GM23338 (cell line): ENCODE measurements around the gene ALAD. TPM values are rescaled to one million over a fixed set of nuclear protein-coding genes. Genes with fewer than 3 reads are reported as not detected.

Source experiments
- ATAC-seq: fragments of 200-7000 bp; cut with Tn5 transposase; 3 replicates; pipeline ENCODE4 v1.9.1; 2020
- DNase-seq: peaks from one replicate; pipeline ENCODE4 v3.0.0-alpha.2; 2015; ENCODE audit warnings: low spot score
- H2AFZ ChIP-seq: fragments of 200-600 bp; sonication (generic); 2 replicates; pipeline ENCODE4 v1.8.0; 2016; ENCODE audit warnings: antibody characterized with exemption, mild to moderate bottlenecking, moderate library complexity
- H3F3A ChIP-seq: fragments of 200-600 bp; sonication (generic); replicated peaks from 2 replicates; pipeline ENCODE4 v1.8.0; 2017; ENCODE audit warnings: antibody characterized with exemption, mixed run types, low read depth
- H3K27ac ChIP-seq: fragments of 200-600 bp; sonication (generic); 2 replicates; pipeline ENCODE4 v1.6.1; 2016; ENCODE audit warnings: low read depth
- H3K27me3 ChIP-seq: fragments of 200-600 bp; sonication (generic); 2 replicates; pipeline ENCODE4 v1.8.0; 2016; ENCODE audit warnings: mild to moderate bottlenecking, mixed run types, moderate library complexity; ENCODE audit not compliant: insufficient read depth
- H3K36me3 ChIP-seq: fragments of 200-600 bp; sonication (generic); 2 replicates; pipeline ENCODE4 v1.8.0; 2016; ENCODE audit warnings: mild to moderate bottlenecking; ENCODE audit not compliant: insufficient read depth
- H3K4me1 ChIP-seq: fragments of 200-600 bp; sonication (generic); 2 replicates; pipeline ENCODE4 v1.8.0; 2016; ENCODE audit warnings: mild to moderate bottlenecking, moderate library complexity; ENCODE audit not compliant: insufficient read depth
- H3K4me2 ChIP-seq: fragments of 200-600 bp; sonication (generic); 2 replicates; pipeline ENCODE4 v1.7.1; 2017; ENCODE audit warnings: mixed run types
- H3K4me3 ChIP-seq: fragments of 200-600 bp; sonication (generic); 2 replicates; pipeline ENCODE4 v1.6.1; 2016; ENCODE audit warnings: mixed run types
- H3K79me2 ChIP-seq: fragments of 200-600 bp; sonication (generic); replicated peaks from 2 replicates; pipeline ENCODE4 v1.8.0; 2017; ENCODE audit warnings: mild to moderate bottlenecking; ENCODE audit not compliant: insufficient read depth
- H3K9me2 ChIP-seq: fragments of 200-600 bp; sonication (generic); 2 replicates; pipeline ENCODE4 v1.8.0; 2017; ENCODE audit not compliant: insufficient read depth
- H4K20me1 ChIP-seq: fragments of 200-600 bp; sonication (generic); replicated peaks from 2 replicates; pipeline ENCODE4 v1.8.0; 2017; ENCODE audit warnings: mild to moderate bottlenecking; ENCODE audit not compliant: insufficient read depth
- H3K27ac Mint-ChIP-seq: 2 replicates; pipeline ENCODE4 v1.8.0; 2020; ENCODE audit warnings: inconsistent platforms, mild to moderate bottlenecking, moderate library complexity, mixed read lengths
- H3K27me3 Mint-ChIP-seq: 3 replicates; pipeline ENCODE4 v1.8.0; 2022; ENCODE audit warnings: low read depth, mild to moderate bottlenecking, moderate library complexity, mixed read lengths, inconsistent platforms; ENCODE audit not compliant: insufficient read depth, poor library complexity
- H3K36me3 Mint-ChIP-seq: 3 replicates; pipeline ENCODE4 v1.8.0; 2021; ENCODE audit warnings: low read depth, mild to moderate bottlenecking, inconsistent platforms, moderate library complexity, mixed read lengths
- H3K4me1 Mint-ChIP-seq: 3 replicates; pipeline ENCODE4 v1.8.0; 2020; ENCODE audit warnings: mild to moderate bottlenecking, inconsistent platforms, mixed read lengths
- H3K4me3 Mint-ChIP-seq: 3 replicates; pipeline ENCODE4 v1.8.0; 2021; ENCODE audit warnings: moderate library complexity, mild to moderate bottlenecking, inconsistent platforms, mixed read lengths
- H3K9me3 Mint-ChIP-seq: 3 replicates; pipeline ENCODE4 v1.8.0; 2020; ENCODE audit warnings: moderate library complexity, mild to moderate bottlenecking, inconsistent platforms, mixed read lengths
- CREB1 ChIP-seq: fragments of 250-450 bp; sonication (Bioruptor Pico); IDR thresholded peaks from 2 replicates; pipeline ENCODE4 v1.5.0; 2020; ENCODE audit warnings: low read depth, mild to moderate bottlenecking, moderate library complexity
- CTCF ChIP-seq, 2 experiments: fragments of 200-600 bp in 1 of 2; sonication (generic) in 1 of 2; conservative IDR thresholded peaks; 2 replicates each; pipeline versions ENCODE4 v1.5.1 to v1.6.1; 2016 to 2017; ENCODE audit warnings: antibody characterized with exemption in 2 of 2, low read depth in 2 of 2, mild to moderate bottlenecking in 2 of 2, moderate library complexity in 1 of 2
- ETS1 ChIP-seq: IDR thresholded peaks from 2 replicates; pipeline ENCODE4 v1.6.1; 2016; ENCODE audit warnings: antibody characterized with exemption
- EZH2 ChIP-seq: fragments of 200-600 bp; sonication (generic); IDR thresholded peaks from one replicate; pipeline ENCODE4 v1.8.0; 2017; ENCODE audit warnings: antibody characterized with exemption, mild to moderate bottlenecking, low read depth; ENCODE audit not compliant: unreplicated experiment
- EZH2phosphoT487 ChIP-seq: fragments of 200-600 bp; sonication (generic); IDR thresholded peaks from one replicate; pipeline ENCODE4 v1.8.1; 2018; ENCODE audit warnings: antibody characterized with exemption; ENCODE audit not compliant: unreplicated experiment
- JUNB ChIP-seq: IDR thresholded peaks from one replicate; pipeline ENCODE4 v1.6.1; 2016; ENCODE audit warnings: antibody characterized with exemption; ENCODE audit not compliant: unreplicated experiment
- NANOG ChIP-seq: IDR thresholded peaks from 2 replicates; pipeline ENCODE4 v1.6.1; 2016; ENCODE audit warnings: antibody characterized with exemption, borderline replicate concordance
- POLR2AphosphoS5 ChIP-seq: IDR thresholded peaks from 2 replicates; pipeline ENCODE4 v1.6.1; 2016; ENCODE audit warnings: antibody characterized with exemption, low read depth
- REST ChIP-seq: IDR thresholded peaks from one replicate; pipeline ENCODE4 v1.6.1; 2018; ENCODE audit warnings: antibody characterized with exemption; ENCODE audit not compliant: unreplicated experiment
- STAT1 ChIP-seq: IDR thresholded peaks from one replicate; pipeline ENCODE4 v1.6.1; 2016; ENCODE audit warnings: antibody characterized with exemption; ENCODE audit not compliant: unreplicated experiment
- ZNF114 ChIP-seq: fragments of 250-450 bp; sonication (Bioruptor Pico); IDR thresholded peaks from 2 replicates; pipeline ENCODE4 v1.5.0; 2020; ENCODE audit warnings: mild to moderate bottlenecking, moderate library complexity
- ZNF331 ChIP-seq: fragments of 250-450 bp; sonication (Bioruptor Pico); IDR thresholded peaks from 2 replicates; pipeline ENCODE4 v1.5.0; 2020; ENCODE audit warnings: low read depth, mild to moderate bottlenecking, moderate library complexity
- ZNF462 ChIP-seq: fragments of 250-450 bp; sonication (Bioruptor Pico); IDR thresholded peaks from 2 replicates; pipeline ENCODE4 v1.5.0; 2020; ENCODE audit warnings: mild to moderate bottlenecking, moderate library complexity
- polyA plus RNA-seq: library from polyadenylated mRNA; unstranded; fragments of >200 nt; fragmentation: Nextera tagmentation; extraction: Ambion mirVana; gene quantifications from 2 replicates; pipeline ENCODE4 v1.2.1, GENCODE V29; 2016
- total RNA-seq: library from RNA; depleted of rRNA; stranded (reverse); fragments of >200 nt; shearing (Covaris generic); gene quantifications from 2 replicates; pipeline ENCODE4 v1.2.3, GENCODE V29; 2014

Gene ALAD
- total and polyA plus RNA-seq, 2 experiments from 2014 or later: 7.1 to 10.1 TPM

- Histone ChIP-seq H3K79me2 (no peaks in the 10 kb centered on the region), H2AFZ (no peak overlapping the region), H3K9me2 (no peaks in the 10 kb centered on the region), H3K27me3 (no peaks in the 10 kb centered on the region), H3K4me2 (no peak overlapping the region), H3K27ac (no peak overlapping the region), H3F3A (no peaks in the 10 kb centered on the region), H3K4me1 (no peaks in the 10 kb centered on the region), H3K4me3 (no peak overlapping the region), H4K20me1 (no peaks in the 10 kb centered on the region), H3K36me3 (peaks cover 4% of the 10 kb centered on the region; the same call in 1 of the 2 replicates)
- DNase-seq: no peak
- Mint-ChIP-seq H3K27me3 (peaks cover 4% of the 10 kb centered on the region), H3K4me1 (no peaks in the 10 kb centered on the region), H3K9me3 (peaks cover 20% of the 10 kb centered on the region), H3K4me3 (no peak overlapping the region), H3K27ac (no peak overlapping the region), H3K36me3 (no peaks in the 10 kb centered on the region; the same call in 2 of the 3 replicates)
- ATAC-seq: no peak
- TF ChIP-seq CREB1 (CRISPR knock-in tag): no peak
- TF ChIP-seq ZNF462 (CRISPR knock-in tag): no peak
- TF ChIP-seq NANOG: no peak
- no peak for TF ChIP-seq REST
- no peak for TF ChIP-seq POLR2AphosphoS5
- TF ChIP-seq CTCF (conservative IDR thresholded peaks at IDR 0.05; ENCODE audit: low read depth in 2 of 2): no peak
- no peak for TF ChIP-seq ZNF114 (CRISPR knock-in tag)
- no peak for TF ChIP-seq EZH2phosphoT487
- no peak for TF ChIP-seq STAT1
- no peak for TF ChIP-seq ZNF331 (CRISPR knock-in tag)
- no peak for TF ChIP-seq ETS1
- no peak for TF ChIP-seq JUNB
- TF ChIP-seq EZH2: no peak
Measured at GRCh38 chr9:113431191-113431590, 30.1 kb upstream of the ALAD start.
